ENCODE results near the gene CCNB1IP1. TPM values are rescaled to one million over a fixed set of nuclear protein-coding genes. Genes with fewer than 3 reads are reported as not detected.
"Not testable (repeated sequence)": the region's sequence is repeated elsewhere in the genome, so short reads cannot be mapped to it uniquely, and the experiment has no call there.

The CCNB1IP1 gene
- total RNA-seq, 1 donor from 2014 or later = 86.3 TPM

DNA sequence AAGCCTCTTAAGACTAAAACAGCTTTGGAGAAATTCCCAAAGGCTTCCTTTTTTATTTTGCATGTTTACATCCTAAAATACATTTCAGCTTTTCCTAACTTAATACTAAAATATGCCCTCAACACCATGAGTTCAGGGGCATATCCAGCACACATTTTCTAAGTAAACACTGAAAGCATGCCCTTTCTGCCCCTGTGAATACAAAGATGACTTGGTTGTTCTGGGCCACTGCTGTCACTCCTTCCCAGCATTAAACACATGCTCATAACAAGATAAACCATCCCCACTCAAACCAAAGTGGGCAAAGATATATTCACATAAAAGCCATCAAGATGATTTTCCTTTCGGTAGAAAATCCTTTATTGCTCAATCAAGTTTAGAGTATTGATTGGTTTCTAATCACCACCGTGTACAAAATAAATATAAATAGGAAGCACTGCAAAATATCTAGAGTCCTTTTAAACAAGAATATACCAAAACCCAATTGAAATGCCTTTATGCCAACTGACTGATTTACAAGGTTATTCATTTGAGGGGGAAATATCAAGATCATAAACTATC, 1.9 kb downstream of the CCNB1IP1 start:
- DNase-seq = no peak

DNA sequence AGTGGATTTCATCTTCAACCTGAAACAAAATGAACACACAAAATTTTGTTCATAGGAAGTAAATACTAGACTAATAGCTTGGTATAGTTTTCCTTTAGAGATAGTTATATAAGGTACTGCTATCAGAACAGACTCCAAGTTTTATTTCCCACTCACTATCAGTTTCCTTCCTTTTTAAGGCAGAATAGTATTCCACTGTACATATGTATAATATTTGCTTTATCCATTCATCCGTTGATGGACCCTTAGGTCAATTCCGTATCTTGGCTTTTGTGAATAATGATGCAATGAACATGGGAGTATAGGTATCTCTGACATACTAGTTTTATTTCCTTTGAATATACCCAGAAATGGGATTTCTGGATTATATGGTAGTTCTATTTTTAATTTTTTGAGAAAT, 3.7 kb downstream of the CCNB1IP1 start:
- DNase-seq = no peak

DNA sequence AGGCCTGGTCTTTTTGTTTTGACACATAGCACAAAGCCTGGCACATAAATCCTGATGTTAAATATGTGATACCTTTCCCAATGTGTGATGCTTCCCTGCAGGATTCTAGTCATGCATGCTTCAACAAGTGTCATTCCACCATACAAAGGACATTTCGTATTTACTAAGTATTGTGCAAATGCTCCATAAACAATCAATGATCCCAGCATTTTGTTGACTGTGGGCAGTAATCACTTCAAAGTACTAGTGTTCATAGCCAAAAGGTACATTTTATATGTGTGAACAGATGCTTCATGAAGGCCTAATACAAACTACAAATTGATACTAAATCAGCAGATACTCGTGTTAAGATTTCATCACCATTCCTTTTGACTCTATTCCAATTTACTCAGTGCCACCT, 4.4 kb downstream of the CCNB1IP1 start:
- no peak for DNase-seq

DNA sequence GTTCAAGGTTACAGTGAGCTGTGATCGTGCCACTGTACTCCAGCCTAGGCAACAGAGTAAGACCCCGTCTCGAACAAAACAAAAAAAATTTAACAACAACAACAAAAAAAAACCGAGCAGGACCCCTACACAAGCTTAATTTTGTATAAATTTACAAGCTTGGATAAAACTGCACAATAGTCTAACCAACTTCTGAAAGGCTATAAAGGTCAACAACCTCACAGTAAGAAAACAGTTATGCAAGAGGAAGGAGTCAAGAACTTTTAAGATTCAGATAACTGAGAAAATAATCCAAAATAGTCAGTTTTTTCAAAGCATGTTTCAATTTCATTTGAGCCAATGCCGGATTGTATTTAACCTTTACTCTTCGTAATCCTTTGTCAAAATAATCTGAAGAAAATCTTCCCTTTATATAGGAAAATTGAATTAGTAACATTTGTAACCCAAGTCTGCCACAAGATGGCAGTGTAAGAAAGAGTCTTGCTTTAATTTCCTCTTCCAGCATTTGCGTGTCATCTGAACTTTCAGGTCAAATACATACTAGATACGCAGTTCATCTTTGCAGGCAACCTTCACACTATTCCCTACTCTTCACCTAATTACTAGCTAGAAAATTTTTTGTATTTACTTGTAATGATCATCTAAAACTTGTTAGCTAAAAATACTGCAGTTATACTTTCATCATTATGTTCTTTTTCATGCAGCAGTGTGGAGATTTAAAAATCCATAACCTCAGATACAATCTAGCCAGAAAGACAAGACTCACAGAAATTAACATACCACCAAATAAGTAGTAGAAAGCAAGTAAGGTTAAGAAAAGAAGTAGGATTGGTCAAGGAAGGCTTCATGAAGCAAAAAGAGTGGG, 5.8 kb downstream of the CCNB1IP1 start:
- DNase-seq = no peak

DNA sequence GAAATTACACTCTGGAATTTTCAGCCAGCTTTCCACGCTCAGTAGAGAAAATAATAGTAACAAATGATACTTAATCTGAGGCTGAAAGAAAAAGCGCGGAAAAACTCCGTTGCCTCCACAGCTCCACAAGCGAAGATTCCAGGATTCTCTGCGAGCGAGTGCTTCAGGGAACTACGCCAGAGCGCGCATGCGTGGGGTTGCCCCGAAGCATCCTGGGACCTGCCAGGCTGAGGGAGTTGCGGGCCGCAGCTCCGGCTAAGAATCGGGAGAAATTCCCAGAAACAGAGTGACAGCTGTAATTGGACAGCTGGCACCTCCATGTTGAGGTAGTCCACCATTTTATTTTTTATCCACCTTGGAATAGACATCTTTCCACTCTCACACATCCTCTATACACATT, 15.4 kb downstream of the CCNB1IP1 start:
- DNase-seq = no peak

DNA sequence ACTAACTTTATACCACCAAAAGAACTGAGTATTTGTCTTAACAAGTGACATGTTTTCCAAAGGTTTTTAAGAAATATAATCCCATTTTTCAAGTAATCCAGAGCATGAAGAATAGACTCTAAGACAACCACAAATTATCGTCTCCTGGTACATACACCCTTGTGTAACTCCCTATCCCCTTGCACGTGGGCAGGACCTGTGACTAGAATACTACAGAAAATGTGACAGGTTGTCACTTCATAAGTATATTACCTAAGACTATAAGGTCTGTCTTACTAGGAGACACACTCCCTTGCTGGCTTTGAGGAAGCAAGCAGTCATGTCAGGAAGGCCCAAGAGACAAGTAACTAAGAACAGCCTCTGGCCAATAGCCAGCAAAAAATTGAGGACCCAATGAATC, 19.1 kb downstream of the CCNB1IP1 start:
- no peak for DNase-seq

DNA sequence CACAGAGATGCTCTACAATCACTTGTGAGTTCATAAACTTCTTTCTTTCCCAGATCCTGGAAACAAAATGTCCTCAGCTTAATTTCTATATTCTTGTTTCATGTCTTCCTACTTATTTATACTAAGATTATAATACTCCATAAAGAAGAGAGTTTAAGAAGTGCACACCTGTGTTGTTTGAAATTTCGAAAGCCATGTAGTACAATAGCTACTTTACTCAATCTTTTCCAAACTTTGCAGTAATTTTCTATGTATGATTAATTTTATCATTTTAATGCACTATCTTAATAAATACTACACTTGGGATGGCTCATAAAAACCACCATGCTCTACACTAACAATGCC, 27.0 kb downstream of the CCNB1IP1 start:
- DNase-seq = no peak

DNA sequence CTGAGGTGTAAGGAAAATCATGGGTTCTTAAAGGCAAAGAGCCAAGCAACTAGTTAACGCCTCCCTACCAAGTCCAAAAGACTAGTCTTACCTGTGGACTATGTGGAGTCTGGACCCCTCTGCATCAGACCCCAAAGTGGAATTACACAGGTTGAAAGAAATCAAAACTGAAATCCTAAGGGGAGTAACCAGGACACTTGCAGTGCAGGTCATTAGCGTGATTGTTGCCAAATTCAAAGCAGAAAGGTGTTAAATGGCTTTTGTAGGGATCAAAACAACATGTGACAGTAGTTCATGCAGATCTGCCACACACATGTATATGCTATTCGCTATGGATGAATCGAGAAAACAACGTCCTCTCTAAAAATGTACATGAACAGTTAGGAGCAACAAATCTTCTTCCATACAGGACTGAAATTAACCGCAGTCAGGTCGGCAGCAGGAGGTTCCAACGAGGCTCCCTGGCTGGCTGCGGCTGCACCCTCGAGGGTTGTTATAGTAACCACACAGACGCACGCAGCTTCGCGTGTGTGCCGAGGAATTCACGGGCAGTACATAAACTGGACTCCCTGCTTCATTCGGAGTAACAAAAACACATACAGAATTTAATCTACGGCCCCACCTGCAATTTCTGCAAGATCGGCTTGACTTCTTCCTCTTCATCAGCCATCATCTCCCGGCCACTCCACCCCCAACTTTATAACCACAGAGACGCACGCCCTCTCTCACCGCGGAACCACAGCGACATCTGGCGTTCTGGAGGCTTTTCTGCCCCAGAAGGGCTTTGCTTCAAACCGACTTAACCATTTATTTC, 27.6 kb downstream of the CCNB1IP1 start, which contains the start of gene TTC5:
Gene TTC5, minus strand, starts transcription at position 687 of the 814 bp plus-strand sequence. Its CDS starts 14 bp downstream, at position 673.
- peak; percentile 80 for DNase-seq

DNA sequence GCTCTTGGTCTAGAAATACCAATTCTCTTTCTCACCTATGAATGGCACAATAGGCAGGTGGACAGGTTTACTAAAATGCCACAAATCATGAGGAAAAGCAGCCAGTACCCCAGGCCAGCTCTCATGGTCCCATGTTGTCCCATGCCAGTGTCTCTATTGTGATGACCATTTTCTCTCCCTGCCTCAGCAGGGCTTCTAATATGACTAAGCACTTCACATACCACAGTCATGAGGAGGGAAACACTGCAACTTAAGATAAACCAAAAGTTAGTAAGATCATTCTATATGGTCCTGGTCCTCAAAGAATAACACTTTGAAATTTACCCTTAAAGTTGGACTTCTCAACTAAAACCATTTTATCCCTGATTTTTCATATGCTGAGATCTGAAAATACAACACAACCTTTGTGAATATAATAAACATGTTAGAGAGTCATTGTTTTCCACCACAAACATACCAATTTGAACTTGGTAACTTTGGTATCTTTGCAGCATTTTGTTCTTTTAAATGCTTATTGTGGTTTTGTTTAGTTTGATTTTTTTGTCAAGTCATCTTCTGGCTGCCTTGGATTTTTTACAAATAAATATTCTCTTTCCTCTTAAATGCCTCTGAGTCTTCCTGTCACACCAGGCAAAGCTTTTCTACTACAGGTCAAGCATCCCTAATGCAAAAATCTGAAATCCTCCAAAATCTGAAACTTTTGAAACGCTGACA, 30.9 kb downstream of the CCNB1IP1 start:
- DNase-seq = no peak

DNA sequence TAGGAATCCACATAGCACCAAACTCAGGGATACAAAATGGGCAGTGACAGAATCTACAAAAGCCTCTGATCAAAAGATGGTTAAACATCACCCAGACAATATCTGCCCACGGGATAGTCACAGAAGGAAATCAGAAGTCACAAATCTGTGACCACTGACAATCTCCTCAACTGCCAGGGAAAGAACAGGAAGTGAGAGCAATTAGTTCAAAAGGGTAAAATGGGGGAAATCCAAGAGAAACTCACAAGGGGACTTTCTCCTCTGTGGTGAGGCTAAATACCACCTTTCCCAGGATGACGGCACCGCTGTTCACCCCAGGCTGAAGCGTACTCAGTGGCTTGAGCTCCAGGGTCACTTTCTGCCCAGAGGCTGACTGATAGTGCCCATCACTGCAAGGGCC, 38.0 kb downstream of the CCNB1IP1 start:
- DNase-seq = no peak

DNA sequence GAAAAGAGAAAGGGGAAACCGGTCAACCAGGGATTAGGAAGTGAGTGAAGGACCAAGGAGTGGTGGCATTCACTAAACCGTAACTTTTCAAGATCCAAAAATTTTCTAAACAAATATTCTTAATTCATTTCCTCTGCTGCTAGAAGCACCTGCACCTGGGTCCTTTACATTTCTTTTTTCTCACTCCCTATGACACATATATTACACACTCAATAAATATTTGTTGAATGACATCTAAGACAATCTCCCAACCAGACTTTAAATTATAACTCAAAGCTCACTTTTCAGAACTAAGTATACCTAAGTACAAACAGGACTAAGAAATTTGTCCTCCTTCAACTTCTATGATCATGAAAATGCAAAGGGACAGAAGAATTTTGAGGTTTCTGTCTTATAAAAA, 38.4 kb downstream of the CCNB1IP1 start:
- DNase-seq = no peak

DNA sequence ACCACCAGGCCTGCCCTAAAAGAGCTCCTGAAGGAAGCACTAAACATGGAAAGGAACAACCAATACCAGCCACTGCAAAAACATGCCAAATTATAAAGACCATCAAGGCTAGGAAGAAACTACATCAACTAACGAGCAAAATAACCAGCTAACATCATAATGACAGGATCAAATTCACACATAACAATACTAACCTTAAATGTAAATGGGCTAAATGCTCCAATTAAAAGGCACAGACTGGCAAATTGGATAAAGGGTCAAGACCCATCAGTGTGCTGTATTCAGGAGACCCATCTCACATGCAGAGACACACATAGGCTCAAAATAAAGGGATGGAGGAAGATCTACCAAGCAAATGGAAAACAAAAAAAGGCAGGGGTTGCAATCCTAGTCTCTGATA, 51.1 kb downstream of the CCNB1IP1 start:
- not testable (repeated sequence) for DNase-seq

DNA sequence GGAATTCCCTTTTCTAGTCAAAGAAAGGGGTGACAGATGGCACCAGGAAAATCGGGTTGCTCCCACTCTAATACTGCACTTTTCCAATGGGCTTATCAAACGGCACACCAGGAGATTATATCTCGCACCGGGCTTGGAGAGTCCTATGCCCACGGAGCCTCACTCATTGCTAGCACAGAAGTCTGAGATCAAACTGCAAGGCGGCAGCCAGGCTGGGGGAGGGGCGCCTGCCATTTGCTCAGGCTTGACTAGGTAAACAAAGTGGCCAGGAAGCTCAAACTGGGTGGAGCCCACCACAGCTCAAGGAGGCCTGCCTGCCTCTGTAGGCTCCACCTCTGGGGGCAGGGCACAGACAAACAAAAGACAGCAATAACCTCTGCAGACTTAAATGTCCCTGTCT, 52.8 kb downstream of the CCNB1IP1 start:
- not testable (repeated sequence) for DNase-seq

DNA sequence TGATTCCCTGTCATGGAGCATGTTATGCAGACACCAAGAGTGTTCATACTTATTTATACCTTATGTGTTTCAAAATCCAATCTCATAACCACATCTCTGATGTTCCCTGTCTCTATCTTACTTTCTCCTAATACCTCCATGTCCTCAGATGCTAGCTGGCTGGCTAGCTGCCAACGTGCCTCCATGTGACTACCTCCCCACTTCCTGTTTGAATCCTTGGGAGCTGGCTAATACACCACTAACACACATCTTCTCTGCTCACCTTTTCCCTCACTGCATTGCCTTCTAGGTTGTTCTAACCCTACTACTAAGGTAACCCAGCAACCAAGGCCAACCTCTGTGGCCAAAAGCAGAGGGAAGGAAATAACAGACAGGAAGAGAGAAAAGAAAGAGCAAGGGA, 54.7 kb downstream of the CCNB1IP1 start:
- DNase-seq = no peak

DNA sequence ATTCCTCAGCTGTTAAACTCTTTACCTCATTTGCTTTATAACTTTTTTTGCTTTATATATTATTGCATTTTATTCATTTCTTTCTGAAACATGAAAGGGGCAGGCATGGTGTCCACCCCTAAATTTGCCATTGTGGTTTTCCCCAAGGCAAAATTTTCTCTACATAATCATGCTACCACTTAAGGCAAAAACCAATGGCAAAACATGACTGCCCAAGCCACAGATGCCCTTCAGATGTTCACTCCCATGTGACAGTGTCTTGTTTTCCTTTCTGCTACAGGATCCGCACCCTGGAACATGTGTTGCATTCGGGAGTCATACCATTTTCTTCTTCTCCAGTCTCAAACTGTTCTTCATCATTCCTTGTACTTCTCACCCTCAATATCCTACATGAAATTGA, 55.7 kb downstream of the CCNB1IP1 start:
- DNase-seq = no peak

DNA sequence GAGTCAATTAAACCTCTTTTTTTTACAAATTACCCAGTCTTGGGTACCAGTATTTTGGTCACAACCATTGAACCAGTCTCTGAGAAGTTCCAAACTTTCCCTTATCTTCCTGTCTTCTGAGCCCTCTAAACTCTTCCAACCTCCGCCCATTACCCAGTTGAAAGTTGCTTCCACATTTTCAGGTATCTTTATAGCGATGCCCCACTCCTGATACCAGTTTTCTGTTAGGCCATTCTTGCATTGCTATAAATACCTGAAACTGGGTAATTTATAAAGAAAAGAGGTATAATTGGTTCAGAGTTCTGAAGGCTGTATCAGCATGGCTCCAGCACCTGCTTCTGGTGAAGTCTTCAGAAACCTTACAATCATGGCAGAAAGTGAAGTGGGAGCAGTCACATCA, 59.0 kb downstream of the CCNB1IP1 start:
- no peak for DNase-seq

DNA sequence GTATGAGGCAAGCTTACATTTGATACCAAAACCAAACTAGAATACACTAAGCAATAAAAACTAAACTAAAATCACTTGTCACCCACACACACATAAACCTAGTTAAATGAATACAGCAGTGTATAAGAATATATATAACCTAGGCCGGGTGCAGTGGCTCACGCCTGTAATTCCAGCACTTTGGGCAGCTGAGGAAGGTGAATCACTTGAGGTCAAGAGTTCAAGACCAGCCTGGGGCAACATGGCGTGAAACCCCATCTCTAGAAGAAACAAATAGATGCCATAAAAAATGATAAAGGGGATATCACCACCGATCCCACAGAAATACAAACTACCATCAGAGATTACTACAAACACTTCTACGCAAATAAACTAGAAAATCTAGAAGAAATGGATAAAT, 68.7 kb downstream of the CCNB1IP1 start:
- not testable (repeated sequence) for DNase-seq

DNA sequence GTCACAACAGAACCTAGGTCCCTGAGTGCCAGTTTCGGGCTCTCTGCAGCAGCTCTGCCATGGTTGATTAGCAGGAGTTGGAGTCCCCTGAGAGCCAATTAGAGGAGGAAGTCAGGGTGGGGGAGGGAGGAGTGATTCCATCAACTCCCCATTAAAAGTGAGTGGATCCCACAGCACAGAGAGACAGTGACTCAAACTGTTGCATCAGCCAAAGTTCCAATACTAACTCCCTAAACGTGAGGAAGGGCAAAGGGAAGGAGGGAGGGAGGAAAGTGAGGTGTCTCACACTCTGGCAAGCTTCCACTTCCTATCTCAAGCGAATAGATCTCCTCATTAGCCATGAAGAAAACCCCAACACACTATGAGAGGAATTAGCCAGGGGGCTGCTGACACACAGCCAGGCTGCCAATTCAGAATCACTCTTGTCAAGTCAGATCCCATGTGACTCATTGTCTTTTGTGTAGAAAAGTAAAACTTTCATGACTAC, 70.4 kb downstream of the CCNB1IP1 start:
- no peak for DNase-seq

Measured in occipital lobe (tissue), 2 donors.